HG03025 (cell line): ENCODE measurements around the gene SYMPK.
A peak's percentile ranks its signal among the peaks of the same experiment; 100 is the strongest.

ENCODE experiments used
- ATAC-seq: cut with Tn5 transposase; IDR thresholded peaks from one replicate; pipeline ENCODE4 v1.9.1; 2021; ENCODE audit warnings: mild to moderate bottlenecking, moderate library complexity; ENCODE audit not compliant: unreplicated experiment, low FRiP score

SYMPK gene

GRCh38 chr19:45785097-45785496 is 77.8 kb downstream of the SYMPK start:
- ATAC-seq: no peak

DNA sequence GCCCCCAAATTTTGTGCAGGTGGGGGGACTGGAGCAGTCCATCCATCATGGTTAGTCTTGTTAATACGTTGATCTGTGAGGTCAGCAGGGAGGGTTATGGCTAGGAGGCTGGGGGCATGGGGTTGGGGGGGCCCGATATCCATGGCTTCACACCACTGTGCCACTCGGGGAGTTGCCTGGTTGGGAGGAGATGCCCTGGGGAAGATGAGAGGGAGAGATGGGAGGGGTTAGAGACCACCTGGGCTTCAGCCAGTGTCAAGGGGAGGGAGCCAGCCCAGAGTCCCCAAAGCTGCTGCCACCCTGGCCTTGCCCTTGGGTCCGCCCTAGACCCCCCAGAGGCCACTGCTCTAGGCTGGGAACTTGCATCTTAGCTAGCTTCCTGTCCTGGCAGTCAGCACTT is 78.9 kb downstream of the SYMPK start:
- no peak for ATAC-seq

DNA sequence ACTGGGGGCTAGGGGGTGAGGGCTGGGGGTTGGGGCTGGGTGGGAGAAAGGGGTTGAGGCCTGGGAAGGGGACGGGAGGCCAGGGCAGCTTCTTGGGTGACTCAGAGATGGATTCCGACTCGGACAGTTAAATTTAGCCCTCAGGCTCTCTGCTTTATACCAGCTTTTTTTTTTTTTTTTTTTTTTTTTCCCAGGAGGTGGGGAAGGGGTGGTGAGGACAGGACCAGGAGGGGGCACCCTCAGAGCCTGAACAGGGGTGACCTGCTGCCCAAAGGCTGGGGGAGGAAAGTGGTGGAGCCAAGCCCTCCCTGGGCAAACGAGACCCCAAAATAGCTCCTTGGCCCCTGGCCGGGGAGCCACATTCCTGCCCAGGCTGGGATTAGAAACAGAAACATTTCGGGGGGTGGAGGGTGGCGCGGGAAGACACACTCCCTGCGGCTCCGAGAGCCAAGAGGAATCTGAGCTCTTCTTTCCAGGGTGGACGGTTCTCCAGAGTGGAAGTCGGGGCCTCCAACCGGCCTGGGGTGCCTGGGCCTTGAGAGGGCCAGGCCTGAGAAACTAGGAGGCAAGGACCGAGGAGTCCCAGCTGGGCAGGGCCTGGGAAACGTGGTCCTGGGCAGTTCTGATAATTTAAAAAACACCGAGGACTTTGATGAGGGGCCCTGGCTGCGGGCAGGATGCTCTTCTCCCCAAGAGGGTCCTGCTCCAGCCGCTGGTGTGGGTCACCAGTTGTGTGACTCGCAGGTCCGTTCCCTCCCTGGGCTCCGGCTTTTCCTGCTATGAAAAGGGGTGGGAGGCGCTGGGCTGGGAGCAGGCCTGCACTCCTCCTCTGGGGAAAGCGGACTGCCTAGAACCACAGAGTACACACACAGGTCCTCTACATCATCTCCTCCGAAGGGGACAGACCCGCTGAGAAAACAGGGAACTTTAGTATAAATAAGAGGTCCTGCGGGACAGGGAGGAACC is 79.8 kb downstream of the SYMPK start:
- ATAC-seq: no peak

DNA sequence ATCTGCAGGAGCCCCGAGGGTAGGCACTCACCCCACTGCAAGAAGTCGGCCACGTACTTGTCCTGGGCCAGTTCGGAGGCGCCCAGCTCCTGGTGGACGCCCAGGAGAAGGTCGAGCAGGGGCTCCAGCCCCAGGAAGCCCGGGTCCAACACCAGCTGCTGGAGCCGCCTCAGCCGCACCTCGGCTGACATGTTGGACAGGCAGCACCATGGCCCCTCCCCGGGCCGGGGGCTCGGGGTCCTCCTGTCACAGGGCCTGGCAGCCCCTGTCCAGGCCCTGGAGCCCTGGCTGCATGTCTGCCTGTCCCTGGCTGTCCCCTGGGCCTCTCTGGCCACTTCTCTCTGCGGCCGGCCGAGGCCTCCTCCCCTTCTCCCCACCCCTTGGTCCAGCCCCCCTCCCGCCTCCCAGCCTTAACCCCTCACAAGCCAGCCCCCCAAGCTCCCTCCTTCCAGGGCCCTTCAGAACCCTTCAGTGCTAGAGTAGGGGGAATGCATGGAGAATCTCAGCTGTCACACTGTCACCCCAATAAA is 80.7 kb downstream of the SYMPK start, which contains the start of gene DMPK:
TSS of gene DMPK (minus strand) at position 329 of the 530 bp plus-strand sequence. CDS start at position 191, 138 bp downstream.
- ATAC-seq: no peak

- no peak for ATAC-seq
Measured at GRCh38 chr19:45781214-45782161, 81.5 kb downstream of the SYMPK start.

GRCh38 chr19:45780448-45781213 is 82.3 kb downstream of the SYMPK start:
- ATAC-seq: no peak

DNA sequence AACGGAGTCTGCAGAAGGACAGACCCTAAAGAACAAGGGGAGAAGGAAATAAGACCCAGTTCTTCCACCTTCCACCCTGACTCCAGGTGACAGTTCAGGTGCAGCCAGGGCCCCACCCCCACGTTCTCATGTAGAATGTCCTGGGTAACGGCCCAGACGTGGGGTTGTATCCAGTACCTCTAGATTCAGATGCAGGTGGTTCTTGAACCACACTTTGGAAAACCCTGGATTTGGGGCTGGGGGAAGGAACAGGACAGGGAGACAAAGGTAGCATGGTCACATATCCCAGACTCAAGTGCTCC is 82.8 kb downstream of the SYMPK start:
- ATAC-seq: no peak

GRCh38 chr19:45779231-45780145 is 83.5 kb downstream of the SYMPK start:
- ATAC-seq: no peak

GRCh38 chr19:45778010-45778661 is 84.8 kb downstream of the SYMPK start:
- no peak for ATAC-seq

GRCh38 chr19:45777395-45777961 is 85.5 kb downstream of the SYMPK start:
- no peak for ATAC-seq

DNA sequence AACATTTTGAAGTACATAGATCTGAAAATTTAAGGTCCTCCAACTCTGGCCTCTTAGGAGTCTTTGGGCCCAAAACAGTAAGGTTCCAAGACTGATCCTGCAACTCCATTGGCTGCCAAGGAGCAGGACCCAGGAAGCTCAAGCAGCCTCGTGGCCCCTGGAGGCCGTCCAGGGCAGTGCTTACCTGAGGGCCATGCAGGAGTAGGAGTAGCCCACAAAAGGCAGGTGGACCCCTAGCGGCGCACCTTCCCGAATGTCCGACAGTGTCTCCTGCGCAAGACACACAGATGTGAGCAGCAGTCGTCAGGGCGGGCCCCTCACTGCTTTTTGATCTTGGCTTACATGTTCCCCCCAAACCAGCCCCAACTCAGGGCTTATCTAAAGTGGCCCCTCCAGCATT is 88.2 kb downstream of the SYMPK start:
- ATAC-seq: no peak

DNA sequence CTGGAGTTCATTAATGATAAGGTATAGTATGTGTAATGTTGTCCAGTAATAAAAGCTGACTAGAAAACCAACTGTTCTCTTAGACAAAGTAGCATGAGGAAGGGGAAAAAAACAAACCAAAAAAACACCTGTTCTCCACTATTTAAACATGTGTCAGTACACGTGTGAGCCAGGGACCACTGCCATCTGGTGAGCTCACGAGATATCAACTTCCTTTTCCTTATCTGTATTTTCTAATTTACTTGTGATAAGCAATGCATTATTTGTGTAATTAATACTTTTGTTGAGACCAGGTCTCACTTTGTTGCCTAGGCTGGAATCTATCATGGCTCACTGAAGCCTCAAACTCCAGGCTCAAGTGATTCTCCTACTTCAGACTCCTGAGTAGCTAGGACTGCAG is 89.6 kb downstream of the SYMPK start:
- no peak for ATAC-seq

- no peak for ATAC-seq
Measured at GRCh38 chr19:45772912-45773311, 90.0 kb downstream of the SYMPK start.

DNA sequence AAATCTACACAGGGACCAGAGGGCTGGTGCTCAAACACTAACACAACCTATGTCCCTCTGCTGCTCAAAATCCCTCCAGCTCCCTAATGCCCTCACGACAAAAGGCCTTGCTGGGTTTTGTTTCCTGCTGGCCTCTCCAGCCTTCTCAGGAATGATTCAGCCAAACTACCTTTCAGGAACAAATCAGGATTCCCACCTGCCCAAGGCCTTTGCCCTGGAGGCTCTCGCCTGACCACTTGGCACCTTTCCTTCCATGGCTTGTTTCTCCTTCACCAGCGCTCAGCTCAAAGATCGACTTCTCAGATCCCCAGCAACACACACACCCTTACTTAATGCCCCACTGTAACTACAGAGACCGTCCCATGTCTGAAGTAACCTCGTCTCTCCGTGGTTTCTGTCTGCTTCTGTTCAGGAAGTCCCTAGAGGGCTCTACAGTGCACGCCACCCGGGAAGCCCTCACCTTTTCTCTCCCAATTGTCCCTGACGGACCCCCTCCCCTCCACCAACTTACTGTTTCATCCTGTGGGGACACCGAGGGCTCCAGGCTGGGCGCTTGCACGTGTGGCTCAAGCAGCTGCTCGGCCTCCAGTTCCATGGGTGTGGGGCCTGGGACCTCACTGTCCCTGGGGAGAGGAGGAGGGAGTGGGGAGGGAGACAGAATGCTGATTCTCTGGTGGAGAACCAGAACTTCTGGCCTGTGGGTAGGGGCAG is 90.7 kb downstream of the SYMPK start:
- no peak for ATAC-seq

DNA sequence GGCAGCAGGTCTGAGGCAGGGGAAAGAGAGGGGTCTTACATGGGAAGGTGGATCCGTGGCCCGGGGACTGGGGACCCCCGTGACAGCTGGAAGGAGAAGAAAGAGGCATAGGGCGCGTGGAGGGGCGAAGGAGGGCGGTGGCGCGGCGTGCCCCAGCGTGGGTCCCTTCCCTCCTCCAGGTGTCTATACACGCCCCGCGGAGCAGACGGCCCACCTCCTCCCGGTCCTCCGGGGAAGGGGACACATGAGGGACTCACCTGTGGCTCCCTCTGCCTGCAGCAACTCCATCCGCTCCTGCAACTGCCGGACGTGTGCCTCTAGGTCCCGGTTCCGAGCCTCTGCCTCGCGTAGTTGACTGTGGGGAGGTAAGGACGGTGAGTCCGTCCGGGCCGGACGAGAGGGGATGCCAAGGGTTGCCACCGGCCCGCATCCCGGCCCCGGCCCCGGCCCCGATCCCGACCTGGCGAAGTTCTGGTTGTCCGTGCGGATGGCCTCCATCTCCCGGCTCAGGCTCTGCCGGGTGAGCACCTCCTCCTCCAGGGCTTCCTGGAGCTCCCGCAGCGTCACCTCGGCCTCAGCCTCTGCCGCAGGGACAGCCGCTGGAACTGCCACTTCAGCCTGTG is 91.5 kb downstream of the SYMPK start:
- no peak for ATAC-seq

- ATAC-seq: peak; percentile 50
Measured at GRCh38 chr19:45770192-45771101, 92.5 kb downstream of the SYMPK start.
